ENCODE results near the gene MYO19. TPM values are rescaled to one million over a fixed set of nuclear protein-coding genes. Genes with fewer than 3 reads are reported as not detected.
A peak's percentile ranks its signal among the peaks of the same experiment; 100 is the strongest.
"Not testable (repeated sequence)": the region's sequence is repeated elsewhere in the genome, so short reads cannot be mapped to it uniquely, and the experiment has no call there.

Gene MYO19
- total and polyA plus RNA-seq, 7 donors, result 10.1 to 28.7 (median 15.2) TPM

DNA sequence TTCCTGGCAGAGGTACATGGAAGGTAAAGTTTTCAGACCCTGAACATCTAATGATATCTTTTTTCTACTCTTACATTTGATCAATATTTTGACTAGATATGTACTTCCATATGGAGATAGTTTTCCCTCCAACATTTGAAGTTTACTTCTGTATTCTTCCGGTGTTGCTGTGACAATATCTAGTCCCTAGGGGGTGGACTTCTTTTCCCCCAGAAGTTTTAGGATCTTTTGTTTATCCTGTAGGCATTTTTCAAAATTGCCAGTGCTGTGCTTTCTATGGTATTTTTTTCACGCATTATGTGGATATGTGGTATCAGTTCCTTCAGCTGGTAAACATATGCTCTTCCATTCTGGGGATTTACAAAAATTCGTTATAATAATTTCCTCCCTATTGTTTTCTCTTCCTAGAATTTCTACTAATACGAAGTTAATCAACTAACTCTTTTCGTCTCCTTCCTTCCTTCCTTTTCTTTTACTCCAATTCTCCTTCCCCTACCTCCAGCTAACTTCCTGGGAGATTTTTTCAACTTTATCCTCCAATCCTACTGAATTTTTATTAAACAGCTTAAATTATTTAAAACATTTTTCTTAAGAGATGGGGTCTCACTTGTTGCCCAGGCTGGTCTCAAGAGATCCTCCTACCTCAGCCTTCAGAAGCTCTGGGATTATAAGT lies 74.3 kb downstream of the MYO19 start:
- no peak for DNase-seq
- intact Hi-C loops (cut with DNase I), result no loop called here
- peaks cover 0 to 39% (median 10%) of the 10 kb centered on the region in 3 donors for H3K27me3 ChIP-seq (ENCODE audit: insufficient read depth in 3 of 3, low read length in 2 of 3)

DNA sequence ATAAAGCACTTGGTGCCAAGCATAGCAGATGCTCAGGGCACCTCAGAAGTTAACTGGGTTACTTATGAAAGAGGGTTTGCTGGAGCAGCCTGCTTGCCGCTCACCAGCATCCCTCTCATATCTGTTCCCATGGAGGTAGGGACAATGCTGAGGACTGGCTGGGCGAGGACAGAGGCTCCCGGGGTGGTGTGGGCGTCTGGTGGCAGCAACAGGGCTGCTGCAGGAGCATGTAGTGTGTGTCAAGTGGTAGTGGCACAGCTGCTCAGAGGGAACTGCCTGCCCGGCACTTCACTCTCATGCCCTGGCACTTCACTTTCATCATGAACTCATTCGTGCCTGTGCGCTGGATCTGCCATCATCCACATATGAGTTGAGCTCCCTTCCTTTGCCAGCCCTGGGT lies 75.1 kb downstream of the MYO19 start:
- ATAC-seq (no peak), DNase-seq (no peak)
- H3K36me3 ChIP-seq (ENCODE audit: insufficient read depth in 1 of 2, low read depth in 1 of 2), result no peaks in the 10 kb centered on the region
- H3K27me3 ChIP-seq (ENCODE audit: insufficient read depth in 3 of 3, low read length in 2 of 3), result peaks cover 0 to 31% (median 5%) of the 10 kb centered on the region in 3 donors
- intact Hi-C loops (cut with DNase I), result no loop called here
- H3K9me3 ChIP-seq, result no peaks in the 10 kb centered on the region
- H3K27ac ChIP-seq, result no peak overlapping the region
- WGBS, 3 donors, result 60 to 73% (median 68%) methylated on average over 7 of the region's 7 CpGs
- TF ChIP-seq, protein P1, sequence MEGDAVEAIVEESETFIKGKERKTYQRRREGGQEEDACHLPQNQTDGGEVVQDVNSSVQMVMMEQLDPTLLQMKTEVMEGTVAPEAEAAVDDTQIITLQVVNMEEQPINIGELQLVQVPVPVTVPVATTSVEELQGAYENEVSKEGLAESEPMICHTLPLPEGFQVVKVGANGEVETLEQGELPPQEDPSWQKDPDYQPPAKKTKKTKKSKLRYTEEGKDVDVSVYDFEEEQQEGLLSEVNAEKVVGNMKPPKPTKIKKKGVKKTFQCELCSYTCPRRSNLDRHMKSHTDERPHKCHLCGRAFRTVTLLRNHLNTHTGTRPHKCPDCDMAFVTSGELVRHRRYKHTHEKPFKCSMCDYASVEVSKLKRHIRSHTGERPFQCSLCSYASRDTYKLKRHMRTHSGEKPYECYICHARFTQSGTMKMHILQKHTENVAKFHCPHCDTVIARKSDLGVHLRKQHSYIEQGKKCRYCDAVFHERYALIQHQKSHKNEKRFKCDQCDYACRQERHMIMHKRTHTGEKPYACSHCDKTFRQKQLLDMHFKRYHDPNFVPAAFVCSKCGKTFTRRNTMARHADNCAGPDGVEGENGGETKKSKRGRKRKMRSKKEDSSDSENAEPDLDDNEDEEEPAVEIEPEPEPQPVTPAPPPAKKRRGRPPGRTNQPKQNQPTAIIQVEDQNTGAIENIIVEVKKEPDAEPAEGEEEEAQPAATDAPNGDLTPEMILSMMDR (IDR thresholded peaks at IDR 0.05), result no peak
- no peak overlapping the region for H3K4me3 ChIP-seq
- no peaks in the 10 kb centered on the region for H3K4me1 ChIP-seq

More for the DNA sequence above, 74.3 kb downstream of the MYO19 start:
- TF ChIP-seq, protein P1 (IDR thresholded peaks at IDR 0.05), result no peak
- 58 to 61% (median 59%) methylated on average over 5 of the region's 5 CpGs for WGBS, 3 donors
- H3K4me1 ChIP-seq, result no peaks in the 10 kb centered on the region
- no peaks in the 10 kb centered on the region for H3K9me3 ChIP-seq
- H3K27ac ChIP-seq, result no peak overlapping the region
- no peak overlapping the region for H3K4me3 ChIP-seq
- no peak for ATAC-seq
- H3K36me3 ChIP-seq (ENCODE audit: insufficient read depth in 1 of 2, low read depth in 1 of 2), result no peaks in the 10 kb centered on the region

DNA sequence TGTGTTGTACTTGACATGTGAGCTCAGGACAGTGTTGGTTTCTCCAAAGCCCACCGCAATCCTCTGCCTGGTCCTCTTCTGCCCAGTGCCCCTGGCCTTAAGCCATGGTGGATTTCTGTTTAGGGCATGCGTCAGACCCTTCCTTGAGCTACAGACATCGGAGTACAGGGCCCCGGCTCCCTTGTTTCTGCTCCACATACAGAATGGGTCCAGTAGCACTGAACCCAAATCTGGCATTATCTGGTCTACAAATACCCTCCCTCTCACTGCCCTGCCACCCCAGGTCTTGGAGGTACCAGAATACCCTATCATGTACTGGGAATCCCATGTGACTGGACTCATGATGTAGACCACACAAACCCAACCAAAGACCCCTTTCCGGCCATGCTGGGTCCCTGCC lies 75.6 kb downstream of the MYO19 start:
- no peak for ATAC-seq
- H3K9me3 ChIP-seq, result no peaks in the 10 kb centered on the region
- no peaks in the 10 kb centered on the region for H3K36me3 ChIP-seq (ENCODE audit: insufficient read depth in 1 of 2, low read depth in 1 of 2)
- no peak overlapping the region for H3K27ac ChIP-seq
- no peak overlapping the region for H3K4me3 ChIP-seq
- peaks cover 0 to 26% (median 2%) of the 10 kb centered on the region in 3 donors for H3K27me3 ChIP-seq (ENCODE audit: insufficient read depth in 3 of 3, low read length in 2 of 3)
- intact Hi-C loops (cut with DNase I), result no loop called here
- DNase-seq, result no peak
- 77 to 88% (median 86%) methylated on average over 5 of the region's 5 CpGs for WGBS, 3 donors
- TF ChIP-seq, protein P1 (IDR thresholded peaks at IDR 0.05), result no peak
- no peaks in the 10 kb centered on the region for H3K4me1 ChIP-seq

DNA sequence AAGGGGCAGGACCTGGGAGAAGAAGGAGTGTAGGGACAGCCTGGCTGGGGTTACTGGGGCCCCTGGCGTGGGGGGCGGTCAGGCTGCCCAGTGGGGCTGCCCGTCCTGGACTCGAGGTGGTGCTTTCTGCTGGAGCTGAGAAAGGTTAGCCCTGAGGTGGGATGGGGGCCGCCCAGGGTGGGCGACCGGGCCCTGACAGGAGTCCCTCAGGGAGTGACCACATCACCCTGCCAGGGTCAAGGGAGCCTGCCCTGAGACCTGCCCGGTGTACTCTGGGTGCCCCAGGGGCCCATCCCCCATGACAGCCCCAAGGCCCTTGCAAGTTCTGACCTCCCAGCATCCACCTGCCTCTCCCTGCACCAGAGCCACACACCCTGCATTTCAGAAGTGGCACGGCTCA lies 77.0 kb downstream of the MYO19 start:
- H3K4me1 ChIP-seq; DNase-seq; H3K36me3 ChIP-seq (ENCODE audit: insufficient read depth in 1 of 2, low read depth in 1 of 2); H3K27ac ChIP-seq; ATAC-seq; H3K4me3 ChIP-seq; intact Hi-C loops (cut with DNase I); H3K9me3 ChIP-seq: not testable (repeated sequence)
- 81 to 89% (median 89%) methylated on average over 3 to 9 of the region's 9 CpGs for WGBS, 3 donors
- H3K27me3 ChIP-seq (ENCODE audit: insufficient read depth in 3 of 3, low read length in 2 of 3), result peaks cover 0 to 14% (median 2%) of the 10 kb centered on the region in 3 donors

DNA sequence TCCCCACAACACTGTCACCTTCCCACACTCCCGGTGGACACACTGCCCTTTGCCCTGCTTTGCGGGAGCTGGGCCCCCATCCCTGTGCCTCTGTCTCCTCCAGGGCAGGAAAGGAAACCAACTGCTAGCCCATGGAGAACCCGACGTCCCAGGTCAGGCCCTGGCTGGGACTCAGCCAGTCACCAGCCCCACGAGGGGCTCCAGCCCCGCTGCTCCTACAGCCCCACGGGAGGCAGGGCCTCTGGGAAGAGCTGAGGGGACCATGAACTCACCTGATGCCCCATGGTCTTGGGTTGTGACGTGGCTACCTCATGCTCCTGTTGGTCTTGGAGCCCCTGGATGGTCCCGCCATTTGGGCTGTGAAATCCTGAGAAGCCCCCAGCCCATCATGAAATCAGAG lies 81.8 kb downstream of the MYO19 start:
- H3K9me3 ChIP-seq; H3K4me3 ChIP-seq; H3K4me1 ChIP-seq; H3K27me3 ChIP-seq (ENCODE audit: insufficient read depth in 3 of 3, low read length in 2 of 3); H3K27ac ChIP-seq; ATAC-seq; intact Hi-C loops (cut with DNase I); H3K36me3 ChIP-seq (ENCODE audit: insufficient read depth in 1 of 2, low read depth in 1 of 2): not testable (repeated sequence)
- DNase-seq, result peak in 1 of 2 donors; percentile 18
- 57 to 74% (median 60%) methylated on average over 6 to 9 of the region's 9 CpGs for WGBS, 3 donors

DNA sequence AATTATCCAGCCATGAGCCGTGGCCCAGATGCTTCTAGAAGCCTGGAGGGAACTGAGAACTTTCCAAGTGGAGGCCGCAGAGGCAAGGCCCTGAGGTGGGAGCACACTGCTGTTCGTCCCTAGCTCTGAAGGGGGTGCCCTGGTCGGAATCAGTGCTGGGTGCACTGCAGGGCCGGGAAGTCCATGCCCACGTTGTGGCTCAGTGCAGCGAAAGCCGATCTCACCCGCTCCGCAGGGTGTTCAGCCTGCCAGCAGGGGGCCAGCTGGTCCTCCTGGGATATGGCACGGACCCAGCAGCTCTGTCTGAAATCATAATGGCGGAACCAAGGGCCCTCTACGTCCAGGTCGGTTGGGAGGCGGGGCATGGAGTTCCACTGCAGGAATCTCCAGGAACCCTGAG lies 84.7 kb downstream of the MYO19 start:
- H3K4me1 ChIP-seq; intact Hi-C loops (cut with DNase I); H3K36me3 ChIP-seq (ENCODE audit: insufficient read depth in 1 of 2, low read depth in 1 of 2); DNase-seq; ATAC-seq; H3K27me3 ChIP-seq (ENCODE audit: insufficient read depth in 3 of 3, low read length in 2 of 3); H3K27ac ChIP-seq; H3K9me3 ChIP-seq; H3K4me3 ChIP-seq: not testable (repeated sequence)
- WGBS, 3 donors, result 42 to 100% (median 45%) methylated on average over 1 to 10 of the region's 15 CpGs

Other genes with a start within 250 kb of the MYO19 start
- gene TBC1D3G, start 211.0 kb downstream of the MYO19 start, total RNA-seq, result not detected
- 1 to 10 TPM in 1 of 3 donors, not detected in 2; 2.8 TPM for gene TBC1D3G, start 211.0 kb downstream of the MYO19 start, polyA plus RNA-seq
- gene TBC1D3H, start 146.4 kb downstream of the MYO19 start, total RNA-seq, result not detected
- not detected for gene TBC1D3H, start 146.4 kb downstream of the MYO19 start, polyA plus RNA-seq
- gene ZNHIT3, start 48.2 kb downstream of the MYO19 start, total RNA-seq, result 10 to 100 TPM; 22.7 to 32.3 (median 31.1) TPM
- 10 to 100 TPM; 45.2 to 80.2 (median 58.5) TPM for gene ZNHIT3, start 48.2 kb downstream of the MYO19 start, polyA plus RNA-seq
- gene PIGW, start 119 bp upstream of the MYO19 start, total RNA-seq, result 10 to 100 TPM in 3 of 4 donors, 1 to 10 TPM in 1; 6.2 to 14.9 (median 10.6) TPM
- 10 to 100 TPM in 2 of 3 donors, 1 to 10 TPM in 1; 5.5 to 18.0 (median 16.8) TPM for gene PIGW, start 119 bp upstream of the MYO19 start, polyA plus RNA-seq
- 10 to 100 TPM; 35.6 to 54.4 (median 39.7) TPM for gene GGNBP2, start 10.1 kb upstream of the MYO19 start, total RNA-seq
- 10 to 100 TPM; 29.2 to 44.6 (median 40.0) TPM for gene GGNBP2, start 10.1 kb upstream of the MYO19 start, polyA plus RNA-seq
- 10 to 100 TPM in 3 of 4 donors, 1 to 10 TPM in 1; 9.4 to 16.0 (median 13.4) TPM for gene DHRS11, start 57.0 kb upstream of the MYO19 start, total RNA-seq
- gene DHRS11, start 57.0 kb upstream of the MYO19 start, polyA plus RNA-seq, result 10 to 100 TPM; 12.0 to 20.5 (median 14.5) TPM
- gene MRM1, start 66.7 kb upstream of the MYO19 start, total RNA-seq, result 10 to 100 TPM in 1 of 4 donors, 1 to 10 TPM in 3; 8.7 to 12.1 (median 8.9) TPM
- gene MRM1, start 66.7 kb upstream of the MYO19 start, polyA plus RNA-seq, result 10 to 100 TPM; 11.1 to 30.6 (median 18.3) TPM